Measurements from ENCODE around the gene PTPRZ1.

PTPRZ1 gene

GRCh38 chr7:121953601-121954000 lies 80.6 kb downstream of the PTPRZ1 start:
- DNase-seq: no peak
- TF ChIP-seq POLR2A (IDR thresholded peaks at IDR 0.05; ENCODE audit: low read length): no peak

- no peak for DNase-seq
Measured at GRCh38 chr7:121954803-121955202, 81.8 kb downstream of the PTPRZ1 start.

GRCh38 chr7:121957626-121958025 lies 84.7 kb downstream of the PTPRZ1 start:
- DNase-seq: no peak
- no peak for TF ChIP-seq GATA1 (IDR thresholded peaks at IDR 0.05; ENCODE audit: low read depth, low read length)
- TF ChIP-seq POLR2A (IDR thresholded peaks at IDR 0.05; ENCODE audit: low read length): no peak

More at GRCh38 chr7:121954803-121955202, 81.8 kb downstream of the PTPRZ1 start:
- no peak for TF ChIP-seq GATA1 (IDR thresholded peaks at IDR 0.05; ENCODE audit: low read depth, low read length)
- no peak for TF ChIP-seq POLR2A (IDR thresholded peaks at IDR 0.05; ENCODE audit: low read length)

- no peak for DNase-seq
- TF ChIP-seq GATA1 (IDR thresholded peaks at IDR 0.05; ENCODE audit: low read depth, low read length): no peak
- TF ChIP-seq POLR2A (IDR thresholded peaks at IDR 0.05; ENCODE audit: low read length): no peak
Measured at GRCh38 chr7:121960678-121961077, 87.7 kb downstream of the PTPRZ1 start.

- no peak for TF ChIP-seq GATA1 (IDR thresholded peaks at IDR 0.05; ENCODE audit: low read depth, low read length)
- TF ChIP-seq POLR2A (IDR thresholded peaks at IDR 0.05; ENCODE audit: low read length): no peak
- DNase-seq: no peak
Measured at GRCh38 chr7:121961089-121961867, 88.3 kb downstream of the PTPRZ1 start.

GRCh38 chr7:121966276-121966934 lies 93.4 kb downstream of the PTPRZ1 start:
- TF ChIP-seq POLR2A (IDR thresholded peaks at IDR 0.05; ENCODE audit: low read length) (no peak), GATA1 (IDR thresholded peaks at IDR 0.05; ENCODE audit: low read depth, low read length) (no peak)
- DNase-seq: no peak

GRCh38 chr7:121966935-121967332 lies 94.0 kb downstream of the PTPRZ1 start:
- no peak for DNase-seq
- TF ChIP-seq GATA1 (IDR thresholded peaks at IDR 0.05; ENCODE audit: low read depth, low read length) (no peak), POLR2A (IDR thresholded peaks at IDR 0.05; ENCODE audit: low read length) (no peak)

- DNase-seq: peak in 1 of 2 experiments; percentile 2
- no peak for TF ChIP-seq GATA1 (IDR thresholded peaks at IDR 0.05; ENCODE audit: low read depth, low read length)
- TF ChIP-seq POLR2A (IDR thresholded peaks at IDR 0.05; ENCODE audit: low read length): no peak
Measured at GRCh38 chr7:121985476-121986030, 112.6 kb downstream of the PTPRZ1 start.

- TF ChIP-seq GATA1 (IDR thresholded peaks at IDR 0.05; ENCODE audit: low read depth, low read length) (no peak), POLR2A (IDR thresholded peaks at IDR 0.05; ENCODE audit: low read length) (no peak)
- no peak for DNase-seq
Measured at GRCh38 chr7:121992068-121992467, 119.1 kb downstream of the PTPRZ1 start.

GRCh38 chr7:121994625-121995410 lies 121.9 kb downstream of the PTPRZ1 start:
- TF ChIP-seq POLR2A (IDR thresholded peaks at IDR 0.05; ENCODE audit: low read length): no peak
- TF ChIP-seq GATA1 (IDR thresholded peaks at IDR 0.05; ENCODE audit: low read depth, low read length): no peak
- peak; percentile 51 to 69 for DNase-seq

- DNase-seq: no peak
- TF ChIP-seq GATA1 (IDR thresholded peaks at IDR 0.05; ENCODE audit: low read depth, low read length): no peak
- no peak for TF ChIP-seq POLR2A (IDR thresholded peaks at IDR 0.05; ENCODE audit: low read length)
Measured at GRCh38 chr7:122006687-122007086, 133.7 kb downstream of the PTPRZ1 start.

GRCh38 chr7:122010116-122010515 lies 137.2 kb downstream of the PTPRZ1 start:
- TF ChIP-seq GATA1 (IDR thresholded peaks at IDR 0.05; ENCODE audit: low read depth, low read length) (no peak), POLR2A (IDR thresholded peaks at IDR 0.05; ENCODE audit: low read length) (no peak)
- DNase-seq: no peak

GRCh38 chr7:122013065-122013464 lies 140.1 kb downstream of the PTPRZ1 start:
- TF ChIP-seq POLR2A (IDR thresholded peaks at IDR 0.05; ENCODE audit: low read length) (no peak), GATA1 (IDR thresholded peaks at IDR 0.05; ENCODE audit: low read depth, low read length) (no peak)
- no peak for DNase-seq

- TF ChIP-seq POLR2A (IDR thresholded peaks at IDR 0.05; ENCODE audit: low read length) (no peak), GATA1 (IDR thresholded peaks at IDR 0.05; ENCODE audit: low read depth, low read length) (no peak)
- no peak for DNase-seq
Measured at GRCh38 chr7:122013630-122014029, 140.7 kb downstream of the PTPRZ1 start.

Data from erythroblast (primary cell).